Measurements from ENCODE around the gene CCDC185. TPM values are rescaled to one million over a fixed set of nuclear protein-coding genes. Genes with fewer than 3 reads are reported as not detected.

CCDC185 gene
- polyA plus RNA-seq, 1 experiment: not detected

GRCh38 chr1:223421025-223421424 is 27.8 kb downstream of the CCDC185 start:
- ChIA-PET POLR2A (no interaction called here), CTCF (no interaction called here)
- H3K36me3 ChIP-seq (ENCODE audit: control insufficient read depth, insufficient read depth, low read length): no peaks in the 10 kb centered on the region

GRCh38 chr1:223421676-223422075 is 28.5 kb downstream of the CCDC185 start:
- ChIA-PET CTCF (no interaction called here), POLR2A (no interaction called here)
- TF ChIP-seq CTCF (IDR thresholded peaks at IDR 0.05; ENCODE audit: insufficient read depth, low read depth, low read length): no peak
- H3K36me3 ChIP-seq (ENCODE audit: control insufficient read depth, insufficient read depth, low read length): no peaks in the 10 kb centered on the region
- H3K4me3 ChIP-seq (ENCODE audit: low read depth, low read length): no peak overlapping the region
- DNase-seq (ENCODE audit: low read depth): no peak
- peaks cover 2% of the 10 kb centered on the region; the same call in 1 of the 2 replicates for H3K27me3 ChIP-seq (ENCODE audit: control insufficient read depth, insufficient read depth, low read length)

More at GRCh38 chr1:223421025-223421424, 27.8 kb downstream of the CCDC185 start:
- H3K27me3 ChIP-seq (ENCODE audit: control insufficient read depth, insufficient read depth, low read length): peaks cover 2% of the 10 kb centered on the region; the same call in 1 of the 2 replicates
- DNase-seq (ENCODE audit: low read depth): no peak
- no peak overlapping the region for H3K4me3 ChIP-seq (ENCODE audit: low read depth, low read length)
- TF ChIP-seq CTCF (IDR thresholded peaks at IDR 0.05; ENCODE audit: insufficient read depth, low read depth, low read length): no peak

GRCh38 chr1:223422911-223423310 is 29.7 kb downstream of the CCDC185 start:
- TF ChIP-seq CTCF (IDR thresholded peaks at IDR 0.05; ENCODE audit: insufficient read depth, low read depth, low read length): no peak
- POLR2A ChIA-PET: no interaction called here
- CTCF ChIA-PET: no interaction called here
- H3K36me3 ChIP-seq (ENCODE audit: control insufficient read depth, insufficient read depth, low read length): no peaks in the 10 kb centered on the region
- DNase-seq (ENCODE audit: low read depth): no peak
- H3K4me3 ChIP-seq (ENCODE audit: low read depth, low read length): no peak overlapping the region
- peaks cover 2% of the 10 kb centered on the region; the same call in 1 of the 2 replicates for H3K27me3 ChIP-seq (ENCODE audit: control insufficient read depth, insufficient read depth, low read length)

GRCh38 chr1:223423641-223424233 is 30.5 kb downstream of the CCDC185 start:
- CTCF ChIA-PET: no interaction called here
- no peak for TF ChIP-seq CTCF (IDR thresholded peaks at IDR 0.05; ENCODE audit: insufficient read depth, low read depth, low read length)
- Histone ChIP-seq H3K36me3 (ENCODE audit: control insufficient read depth, insufficient read depth, low read length) (no peaks in the 10 kb centered on the region), H3K27me3 (ENCODE audit: control insufficient read depth, insufficient read depth, low read length) (peaks cover 2% of the 10 kb centered on the region; the same call in 1 of the 2 replicates), H3K4me3 (ENCODE audit: low read depth, low read length) (no peak overlapping the region)
- POLR2A ChIA-PET: no interaction called here
- no peak for DNase-seq (ENCODE audit: low read depth)

DNA sequence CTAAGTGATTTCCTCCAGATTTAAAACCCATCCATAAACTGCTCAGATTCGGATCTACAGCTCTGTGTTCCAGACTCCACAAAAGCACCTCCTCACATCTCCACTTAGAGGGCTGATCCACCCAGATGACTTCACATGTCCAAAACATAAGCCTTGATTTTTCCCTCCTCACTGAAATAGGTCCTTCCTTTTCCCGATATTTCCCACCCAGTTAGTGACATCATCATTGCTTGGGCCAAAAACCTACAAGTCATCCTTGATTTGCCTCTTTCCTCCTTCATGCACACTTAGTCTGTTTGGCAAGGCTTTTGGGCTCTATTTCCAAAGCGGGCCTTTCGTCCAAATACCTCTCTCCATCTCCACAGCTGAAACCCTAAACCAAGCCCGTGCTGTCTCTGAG is 32.3 kb downstream of the CCDC185 start:
- ChIA-PET POLR2A (no interaction called here), CTCF (interaction anchor here (1.0 to 1.2 kb wide), 2 partner anchors 10 to 14 kb away, joined by 3 read pairs; no protein-coding TSS in a partner anchor)
- H3K27me3 ChIP-seq (ENCODE audit: control insufficient read depth, insufficient read depth, low read length): no peaks in the 10 kb centered on the region
- H3K4me3 ChIP-seq (ENCODE audit: low read depth, low read length): no peak overlapping the region
- no peak for DNase-seq (ENCODE audit: low read depth)
- TF ChIP-seq CTCF (IDR thresholded peaks at IDR 0.05; ENCODE audit: insufficient read depth, low read depth, low read length): no peak
- H3K36me3 ChIP-seq (ENCODE audit: control insufficient read depth, insufficient read depth, low read length): no peaks in the 10 kb centered on the region

Measured in BJ (cell line).